H9 (cell line): ENCODE results near the gene FNDC3B. TPM values are rescaled to one million over a fixed set of nuclear protein-coding genes. Genes with fewer than 3 reads are reported as not detected.

Experiments
- DNase-seq: peaks from one replicate; pipeline ENCODE4 v3.0.0-alpha.2; 2017
- H2AFZ ChIP-seq: one replicate; pipeline ENCODE4 v1.6.1; 2013; ENCODE audit warnings: mild to moderate bottlenecking, low read length, control low read depth, moderate library complexity
- H2AK5ac ChIP-seq: 2 replicates; pipeline ENCODE4 v1.6.1; 2013; ENCODE audit warnings: low read length, control low read depth, mixed read lengths; ENCODE audit not compliant: insufficient read length
- H2BK120ac ChIP-seq: one replicate; pipeline ENCODE4 v1.6.1; 2013; ENCODE audit warnings: low read depth, mild to moderate bottlenecking, low read length, control low read depth, inconsistent platforms; ENCODE audit not compliant: poor library complexity, severe bottlenecking
- H2BK12ac ChIP-seq: 2 replicates; pipeline ENCODE4 v1.6.1; 2013; ENCODE audit warnings: low read length, control low read depth, mixed read lengths, low read depth; ENCODE audit not compliant: insufficient read length
- H2BK15ac ChIP-seq: 2 replicates; pipeline ENCODE4 v1.6.1; 2013; ENCODE audit warnings: low read depth, low read length, control low read depth
- H2BK20ac ChIP-seq: one replicate; pipeline ENCODE4 v1.6.1; 2013; ENCODE audit warnings: low read depth, mild to moderate bottlenecking, low read length, control low read depth, inconsistent platforms; ENCODE audit not compliant: poor library complexity, severe bottlenecking
- H2BK5ac ChIP-seq: 2 replicates; pipeline ENCODE4 v1.6.1; 2013; ENCODE audit warnings: low read length, control low read depth, mixed read lengths; ENCODE audit not compliant: insufficient read length
- H3K14ac ChIP-seq: 2 replicates; pipeline ENCODE4 v1.6.1; 2013; ENCODE audit warnings: low read length, control low read depth; ENCODE audit not compliant: insufficient read depth
- H3K18ac ChIP-seq: 2 replicates; pipeline ENCODE4 v1.6.1; 2013; ENCODE audit warnings: low read depth, mild to moderate bottlenecking, mixed read lengths, low read length, control low read depth; ENCODE audit not compliant: insufficient read length
- H3K23ac ChIP-seq: 2 replicates; pipeline ENCODE4 v1.6.1; 2013; ENCODE audit warnings: low read length, control low read depth, mixed read lengths, low read depth; ENCODE audit not compliant: insufficient read length
- H3K23me2 ChIP-seq: 2 replicates; pipeline ENCODE4 v1.6.1; 2013; ENCODE audit warnings: low read depth, mild to moderate bottlenecking, mixed read lengths, low read length, control low read depth; ENCODE audit not compliant: insufficient read length, poor library complexity, severe bottlenecking
- H3K27ac ChIP-seq: 2 replicates; pipeline ENCODE4 v1.5.1; 2013; ENCODE audit warnings: low read length, control low read depth, mixed read lengths, low read depth; ENCODE audit not compliant: insufficient read length
- H3K27me3 ChIP-seq: 2 replicates; pipeline ENCODE4 v1.6.1; 2013; ENCODE audit warnings: low read length, control low read depth, inconsistent platforms; ENCODE audit not compliant: insufficient read depth
- H3K4ac ChIP-seq: 2 replicates; pipeline ENCODE4 v1.6.1; 2013; ENCODE audit warnings: low read depth, mild to moderate bottlenecking, control low read depth, inconsistent platforms, low read length, moderate library complexity
- H3K4me1 ChIP-seq: 2 replicates; pipeline ENCODE4 v1.6.1; 2013; ENCODE audit warnings: low read length, control low read depth, inconsistent platforms; ENCODE audit not compliant: insufficient read depth
- H3K4me2 ChIP-seq: 2 replicates; pipeline ENCODE4 v1.6.1; 2013; ENCODE audit warnings: low read length, control low read depth, mixed read lengths; ENCODE audit not compliant: insufficient read length, insufficient read depth
- H3K56ac ChIP-seq: 2 replicates; pipeline ENCODE4 v1.6.1; 2013; ENCODE audit warnings: low read depth, mild to moderate bottlenecking, mixed read lengths, low read length, control low read depth; ENCODE audit not compliant: insufficient read length
- H3K79me1 ChIP-seq: 2 replicates; pipeline ENCODE4 v1.6.1; 2013; ENCODE audit warnings: low read depth, mild to moderate bottlenecking, moderate library complexity, low read length, control low read depth, inconsistent platforms; ENCODE audit not compliant: insufficient read depth, poor library complexity, severe bottlenecking
- H3K79me2 ChIP-seq: 2 replicates; pipeline ENCODE4 v1.6.1; 2013; ENCODE audit warnings: low read length, control low read depth, inconsistent platforms; ENCODE audit not compliant: insufficient read depth
- H3K9ac ChIP-seq: 2 replicates; pipeline ENCODE4 v1.6.1; 2013; ENCODE audit warnings: low read length, control low read depth, mixed read lengths; ENCODE audit not compliant: insufficient read length; ENCODE audit errors: extremely low read depth
- H3K9me3 ChIP-seq: one replicate; pipeline ENCODE4 v1.6.1; 2013; ENCODE audit warnings: low read depth, low read length, inconsistent platforms; ENCODE audit not compliant: control insufficient read depth
- H3T11ph ChIP-seq: one replicate; pipeline ENCODE4 v1.6.1; 2013; ENCODE audit warnings: mild to moderate bottlenecking, low read length, control low read depth, inconsistent platforms
- H4K20me1 ChIP-seq: one replicate; pipeline ENCODE4 v1.6.1; 2013; ENCODE audit not compliant: control insufficient read depth, insufficient read length, insufficient read depth
- H4K5ac ChIP-seq: 2 replicates; pipeline ENCODE4 v1.6.1; 2013; ENCODE audit warnings: low read depth, mild to moderate bottlenecking, mixed read lengths, low read length, control low read depth; ENCODE audit not compliant: insufficient read length
- H4K8ac ChIP-seq: replicated peaks from 2 replicates; pipeline ENCODE4 v1.6.1; 2013; ENCODE audit warnings: low read length, control low read depth, mixed read lengths, low read depth; ENCODE audit not compliant: insufficient read length
- H4K91ac ChIP-seq: 2 replicates; pipeline ENCODE4 v1.6.1; 2013; ENCODE audit warnings: low read depth, mild to moderate bottlenecking, moderate library complexity, mixed read lengths, low read length, control low read depth; ENCODE audit not compliant: insufficient read length
- H3K27ac Mint-ChIP-seq, 3 experiments: 2 replicates in 2 of 3; 3 replicates in 1 of 3; pipeline ENCODE4 v1.8.0; 2020 to 2021; ENCODE audit warnings: mixed read lengths in 3 of 3, mild to moderate bottlenecking in 1 of 3, moderate library complexity in 1 of 3
- H3K27me3 Mint-ChIP-seq: 2 replicates; pipeline ENCODE4 v1.8.0; 2021; ENCODE audit warnings: low read depth, mild to moderate bottlenecking, moderate library complexity, mixed read lengths
- H3K36me3 Mint-ChIP-seq, 3 experiments: 2 replicates in 2 of 3; 3 replicates in 1 of 3; pipeline ENCODE4 v1.8.0; 2020 to 2021; ENCODE audit warnings: low read depth in 3 of 3, mixed read lengths in 3 of 3; ENCODE audit not compliant: insufficient read depth in 1 of 3
- H3K4me1 Mint-ChIP-seq, 2 experiments: 2 replicates each; pipeline ENCODE4 v1.8.0; 2020; ENCODE audit warnings: mixed read lengths in 2 of 2
- H3K4me3 Mint-ChIP-seq, 2 experiments: 2 replicates in 1 of 2; 3 replicates in 1 of 2; pipeline ENCODE4 v1.8.0; 2020 to 2021; ENCODE audit warnings: mild to moderate bottlenecking in 2 of 2, mixed read lengths in 2 of 2, moderate library complexity in 1 of 2
- H3K9me3 Mint-ChIP-seq, 2 experiments: 2 replicates in 1 of 2; 3 replicates in 1 of 2; pipeline ENCODE4 v1.8.0; 2020; ENCODE audit warnings: mild to moderate bottlenecking in 2 of 2, mixed read lengths in 2 of 2, moderate library complexity in 1 of 2
- WGBS: extraction: QIAGEN DNeasy Blood & Tissue Kit; methylation state at CpG from one replicate; pipeline ENCODE4 v1.1.7; 2013; ENCODE audit warnings: missing lambda C conversion rate, low lambda C conversion rate, mixed read lengths; ENCODE audit not compliant: insufficient read length; ENCODE audit errors: extremely low coverage; 5-methylcytosine and 5-hydroxymethylcytosine counted together
- total RNA-seq: library from RNA; stranded (reverse); gene quantifications from 2 replicates; pipeline ENCODE4 v1.2.1, GENCODE V29; 2021
- TF ChIP-seq, protein P1 (sequence below): fragments of 200-600 bp; sonication (generic); conservative IDR thresholded peaks from 3 replicates; pipeline ENCODE4 v1.8.0; 2021; ENCODE audit warnings: antibody characterized with exemption, mild to moderate bottlenecking

FNDC3B gene
- total RNA-seq, 1 experiment from 2014 or later = 43.8 TPM

DNA sequence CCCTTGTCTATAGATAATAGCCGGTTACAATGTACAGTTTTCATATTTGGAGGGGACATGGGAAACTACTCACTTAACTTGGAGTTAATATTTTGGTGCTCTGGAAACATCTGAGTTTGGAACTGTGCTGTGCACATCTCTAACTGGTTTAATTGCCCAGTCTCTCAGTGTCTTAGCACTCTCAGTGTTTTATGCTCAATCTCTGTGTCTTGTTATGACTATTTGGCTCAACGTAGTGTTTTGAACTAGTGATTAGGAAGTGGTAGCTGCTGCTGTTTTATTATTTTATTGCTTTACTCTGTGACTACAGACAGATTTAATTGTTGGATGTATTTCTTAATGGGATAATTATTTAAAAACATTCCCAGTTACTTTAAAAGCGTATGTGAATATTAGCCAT is 17.0 kb downstream of the FNDC3B start:
- no peak overlapping the region for H3K4me2 ChIP-seq
- WGBS = no CpG with 5 or more reads among the region's 3 CpGs
- Mint-ChIP-seq H3K9me3 (no peaks in the 10 kb centered on the region), H3K4me3 (no peak overlapping the region), H3K27me3 (no peaks in the 10 kb centered on the region), H3K27ac (no peak overlapping the region), H3K4me1 (peaks cover 20 to 26% of the 10 kb centered on the region in 2 experiments), H3K36me3 (peaks cover 7 to 17% (median 13%) of the 10 kb centered on the region in 3 experiments; a peak in 6 of 7 replicates)
- no peak overlapping the region for H2BK20ac ChIP-seq
- DNase-seq = no peak
- no peaks in the 10 kb centered on the region for H3K23me2 ChIP-seq
- H4K8ac ChIP-seq = no peak overlapping the region
- H3K9me3 ChIP-seq = no peaks in the 10 kb centered on the region
- H3K4ac ChIP-seq = no peak overlapping the region
- H3K79me2 ChIP-seq = peaks cover 10% of the 10 kb centered on the region; the same call in 1 of the 2 replicates
- no peak overlapping the region for H3K18ac ChIP-seq
- H3K27ac ChIP-seq = no peak overlapping the region
- no peak overlapping the region for H3K9ac ChIP-seq
- no peak overlapping the region for H2BK15ac ChIP-seq
- no peaks in the 10 kb centered on the region for H3K27me3 ChIP-seq
- H2AK5ac ChIP-seq = no peak overlapping the region
- H2BK12ac ChIP-seq = no peak overlapping the region
- no peak overlapping the region for H2BK120ac ChIP-seq
- no peak overlapping the region for H2AFZ ChIP-seq
- H3K79me1 ChIP-seq = peaks cover 12% of the 10 kb centered on the region
- peaks cover 3% of the 10 kb centered on the region; the same call in 1 of the 2 replicates for H3K4me1 ChIP-seq
- no peak overlapping the region for H4K5ac ChIP-seq
- H3T11ph ChIP-seq = no peak overlapping the region
- no peaks in the 10 kb centered on the region for H4K20me1 ChIP-seq
- H4K91ac ChIP-seq = no peak overlapping the region
- no peak overlapping the region for H3K56ac ChIP-seq
- H2BK5ac ChIP-seq = no peak overlapping the region
- no peak overlapping the region for H3K23ac ChIP-seq
- H3K14ac ChIP-seq = no peak overlapping the region
- TF ChIP-seq, protein P1, sequence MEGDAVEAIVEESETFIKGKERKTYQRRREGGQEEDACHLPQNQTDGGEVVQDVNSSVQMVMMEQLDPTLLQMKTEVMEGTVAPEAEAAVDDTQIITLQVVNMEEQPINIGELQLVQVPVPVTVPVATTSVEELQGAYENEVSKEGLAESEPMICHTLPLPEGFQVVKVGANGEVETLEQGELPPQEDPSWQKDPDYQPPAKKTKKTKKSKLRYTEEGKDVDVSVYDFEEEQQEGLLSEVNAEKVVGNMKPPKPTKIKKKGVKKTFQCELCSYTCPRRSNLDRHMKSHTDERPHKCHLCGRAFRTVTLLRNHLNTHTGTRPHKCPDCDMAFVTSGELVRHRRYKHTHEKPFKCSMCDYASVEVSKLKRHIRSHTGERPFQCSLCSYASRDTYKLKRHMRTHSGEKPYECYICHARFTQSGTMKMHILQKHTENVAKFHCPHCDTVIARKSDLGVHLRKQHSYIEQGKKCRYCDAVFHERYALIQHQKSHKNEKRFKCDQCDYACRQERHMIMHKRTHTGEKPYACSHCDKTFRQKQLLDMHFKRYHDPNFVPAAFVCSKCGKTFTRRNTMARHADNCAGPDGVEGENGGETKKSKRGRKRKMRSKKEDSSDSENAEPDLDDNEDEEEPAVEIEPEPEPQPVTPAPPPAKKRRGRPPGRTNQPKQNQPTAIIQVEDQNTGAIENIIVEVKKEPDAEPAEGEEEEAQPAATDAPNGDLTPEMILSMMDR = no peak
